Loucy (cell line): ENCODE measurements around the gene ENDOD1.

Source experiments
- H2AFZ ChIP-seq: fragments of 200-600 bp; sonication (generic); 2 replicates; pipeline ENCODE4 v1.6.0; 2016; ENCODE audit warnings: antibody characterized with exemption, mild to moderate bottlenecking, low read length, moderate library complexity
- H3F3A ChIP-seq: fragments of 200-600 bp; 2 replicates; pipeline ENCODE4 v1.6.0; 2016; ENCODE audit warnings: antibody characterized with exemption, low read depth, mild to moderate bottlenecking
- H3K27me3 ChIP-seq: fragments of 200-600 bp; sonication (generic); 2 replicates; pipeline ENCODE4 v1.6.1; 2014; ENCODE audit warnings: low read length, mild to moderate bottlenecking; ENCODE audit not compliant: insufficient read depth, poor library complexity, severe bottlenecking
- H3K36me3 ChIP-seq: fragments of 200-600 bp; sonication (generic); 2 replicates; pipeline ENCODE4 v1.6.1; 2016; ENCODE audit warnings: low read length; ENCODE audit not compliant: insufficient read depth
- H3K4me1 ChIP-seq: fragments of 200-600 bp; sonication (generic); 2 replicates; pipeline ENCODE4 v1.5.1; 2014; ENCODE audit warnings: low read length, mild to moderate bottlenecking; ENCODE audit not compliant: insufficient read depth, poor library complexity, severe bottlenecking
- H3K4me2 ChIP-seq: fragments of 200-600 bp; sonication (generic); 2 replicates; pipeline ENCODE4 v1.6.0; 2014; ENCODE audit warnings: antibody characterized with exemption, low read length, low read depth, mild to moderate bottlenecking; ENCODE audit not compliant: poor library complexity, severe bottlenecking
- H3K4me3 ChIP-seq: fragments of 200-600 bp; sonication (generic); 2 replicates; pipeline ENCODE4 v1.5.1; 2014; ENCODE audit warnings: low read length, mild to moderate bottlenecking, mixed read lengths; ENCODE audit not compliant: poor library complexity, severe bottlenecking
- H3K79me2 ChIP-seq: fragments of 200-600 bp; sonication (generic); 2 replicates; pipeline ENCODE4 v1.6.1; 2014; ENCODE audit warnings: low read length; ENCODE audit not compliant: insufficient read depth
- H3K9ac ChIP-seq: fragments of 200-600 bp; sonication (generic); 2 replicates; pipeline ENCODE4 v1.6.0; 2014; ENCODE audit warnings: mild to moderate bottlenecking, low read depth, low read length, moderate library complexity; ENCODE audit not compliant: poor library complexity, severe bottlenecking
- H3K9me2 ChIP-seq: fragments of 200-600 bp; sonication (generic); replicated peaks from 2 replicates; pipeline ENCODE4 v1.6.1; 2016; ENCODE audit warnings: low read depth, low read length, mixed read lengths
- H3K9me3 ChIP-seq: fragments of 200-600 bp; sonication (generic); 2 replicates; pipeline ENCODE4 v1.6.1; 2014; ENCODE audit warnings: mild to moderate bottlenecking, antibody characterized with exemption, low read length, low read depth; ENCODE audit not compliant: insufficient read depth
- H4K20me1 ChIP-seq: fragments of 200-600 bp; sonication (generic); 2 replicates; pipeline ENCODE4 v1.6.0; 2014; ENCODE audit warnings: antibody characterized with exemption, low read length, mild to moderate bottlenecking; ENCODE audit not compliant: insufficient read depth, poor library complexity, severe bottlenecking
- CTCF ChIP-seq: fragments of 200-600 bp; sonication (generic); conservative IDR thresholded peaks from 2 replicates; pipeline ENCODE4 v1.5.1; 2014; ENCODE audit warnings: mild to moderate bottlenecking, antibody characterized with exemption, low read length
- EZH2phosphoT487 ChIP-seq: fragments of 200-600 bp; IDR thresholded peaks from 2 replicates; pipeline ENCODE4 v1.6.1; 2018; ENCODE audit warnings: antibody characterized with exemption, mild to moderate bottlenecking, moderate library complexity, borderline replicate concordance

Gene ENDOD1

GRCh38 chr11:95089620-95090542, at the start of gene ENDOD1:
Gene ENDOD1 (plus strand): TSS chr11:95089846. CDS start chr11:95089928, 82 bp downstream.
- Histone ChIP-seq H3K9me2 (no peaks in the 10 kb centered on the region), H3K9me3 (no peaks in the 10 kb centered on the region), H3K9ac (peak within 1 kb of the TSS; percentile 86), H2AFZ (peak within 1 kb of the TSS; percentile 94), H3K4me1 (peaks cover 59% of the 10 kb centered on the region), H3K79me2 (peaks cover 46% of the 10 kb centered on the region), H3K27me3 (no peaks in the 10 kb centered on the region), H3F3A (no peaks in the 10 kb centered on the region), H3K4me3 (peak within 1 kb of the TSS; percentile 92), H3K36me3 (no peaks in the 10 kb centered on the region), H3K4me2 (peak within 1 kb of the TSS; percentile 97), H4K20me1 (peaks cover 3% of the 10 kb centered on the region)
- TF ChIP-seq CTCF (peak; percentile 26), EZH2phosphoT487 (no peak)

GRCh38 chr11:95042239-95042638, 47.4 kb upstream of the ENDOD1 start:
- Histone ChIP-seq H3K27me3 (no peaks in the 10 kb centered on the region), H4K20me1 (no peaks in the 10 kb centered on the region), H3K9me2 (no peaks in the 10 kb centered on the region), H3K4me1 (no peaks in the 10 kb centered on the region), H3K36me3 (no peaks in the 10 kb centered on the region), H3K9me3 (no peaks in the 10 kb centered on the region), H3K4me3 (no peak overlapping the region), H3K4me2 (no peak overlapping the region), H3F3A (no peaks in the 10 kb centered on the region), H2AFZ (no peak overlapping the region), H3K79me2 (no peaks in the 10 kb centered on the region), H3K9ac (no peak overlapping the region)
- TF ChIP-seq CTCF (no peak), EZH2phosphoT487 (no peak)

GRCh38 chr11:95042906-95043305, 46.7 kb upstream of the ENDOD1 start:
- Histone ChIP-seq H3F3A (no peaks in the 10 kb centered on the region), H2AFZ (no peak overlapping the region), H3K9me3 (no peaks in the 10 kb centered on the region), H3K9me2 (no peaks in the 10 kb centered on the region), H3K79me2 (no peaks in the 10 kb centered on the region), H3K36me3 (no peaks in the 10 kb centered on the region), H3K9ac (no peak overlapping the region), H3K4me2 (no peak overlapping the region), H3K4me1 (no peaks in the 10 kb centered on the region), H3K4me3 (no peak overlapping the region), H3K27me3 (no peaks in the 10 kb centered on the region), H4K20me1 (no peaks in the 10 kb centered on the region)
- TF ChIP-seq CTCF (no peak), EZH2phosphoT487 (no peak)
